ENCODE data around the gene ECHDC3. TPM values are rescaled to one million over a fixed set of nuclear protein-coding genes. Genes with fewer than 3 reads are reported as not detected.

The ECHDC3 gene
- total and polyA plus RNA-seq, 2 experiments from 2014 or later, result 0.97 to 1.8 TPM

- 74 to 77% methylated on average over 14 to 16 of the region's 16 CpGs for WGBS, 2 experiments (ENCODE audit: low coverage in 1 of 2, low lambda C conversion rate in 2 of 2, missing lambda C conversion rate in 2 of 2)
- H2AFZ ChIP-seq, result no peak overlapping the region
- H3K9me2 ChIP-seq (ENCODE audit: insufficient read depth), result no peaks in the 10 kb centered on the region
- H4K20me1 ChIP-seq (ENCODE audit: insufficient read depth), result no peaks in the 10 kb centered on the region
- H3K9me3 ChIP-seq (ENCODE audit: low read depth), result no peaks in the 10 kb centered on the region
- H3K27me3 ChIP-seq (replicated peaks; ENCODE audit: insufficient read depth), result peaks cover 5% of the 10 kb centered on the region
- no peak for TF ChIP-seq EZH2phosphoT487 (IDR thresholded peaks at IDR 0.05; ENCODE audit: insufficient read depth, low read depth)
- no peak for TF ChIP-seq EZH2 (IDR thresholded peaks at IDR 0.05; ENCODE audit: insufficient read depth, poor library complexity, severe bottlenecking)
- H3K9ac ChIP-seq, result no peak overlapping the region
- H3K4me1 ChIP-seq (ENCODE audit: insufficient read depth), result no peaks in the 10 kb centered on the region
- no peaks in the 10 kb centered on the region for H3F3A ChIP-seq (ENCODE audit: insufficient read depth)
- no peaks in the 10 kb centered on the region for H3K79me2 ChIP-seq (ENCODE audit: insufficient read depth)
- H3K27ac ChIP-seq, result no peak overlapping the region
- in situ Hi-C loops (cut with MboI), result no loop called here
- no peak overlapping the region for H3K4me2 ChIP-seq (ENCODE audit: unreplicated experiment)
- DNase-seq, result no peak
- H3K36me3 ChIP-seq (ENCODE audit: low read depth), result no peaks in the 10 kb centered on the region
- H3K4me3 ChIP-seq, result no peak overlapping the region
Observed at GRCh38 chr10:11804336-11804735, 62.2 kb downstream of the ECHDC3 start.

- H3K4me2 ChIP-seq (ENCODE audit: unreplicated experiment), result no peak overlapping the region
- DNase-seq, result no peak
- H3K27ac ChIP-seq, result no peak overlapping the region
- no peaks in the 10 kb centered on the region for H3K36me3 ChIP-seq (ENCODE audit: low read depth)
- H4K20me1 ChIP-seq (ENCODE audit: insufficient read depth), result no peaks in the 10 kb centered on the region
- in situ Hi-C loops (cut with MboI), result no loop called here
- H3K79me2 ChIP-seq (ENCODE audit: insufficient read depth), result no peaks in the 10 kb centered on the region
- H3K9me2 ChIP-seq (ENCODE audit: insufficient read depth), result no peaks in the 10 kb centered on the region
- no peaks in the 10 kb centered on the region for H3K4me1 ChIP-seq (ENCODE audit: insufficient read depth)
- no peaks in the 10 kb centered on the region for H3F3A ChIP-seq (ENCODE audit: insufficient read depth)
- H3K9ac ChIP-seq, result no peak overlapping the region
- no peak overlapping the region for H3K4me3 ChIP-seq
- H2AFZ ChIP-seq, result no peak overlapping the region
- no peaks in the 10 kb centered on the region for H3K9me3 ChIP-seq (ENCODE audit: low read depth)
- TF ChIP-seq EZH2phosphoT487 (IDR thresholded peaks at IDR 0.05; ENCODE audit: insufficient read depth, low read depth), result no peak
- no peak for TF ChIP-seq EZH2 (IDR thresholded peaks at IDR 0.05; ENCODE audit: insufficient read depth, poor library complexity, severe bottlenecking)
- H3K27me3 ChIP-seq (replicated peaks; ENCODE audit: insufficient read depth), result peaks cover 13% of the 10 kb centered on the region
- WGBS, 2 experiments (ENCODE audit: low coverage in 1 of 2, low lambda C conversion rate in 2 of 2, missing lambda C conversion rate in 2 of 2), result 49 to 56% methylated on average over 4 of the region's 4 CpGs
Observed at GRCh38 chr10:11805792-11806191, 63.6 kb downstream of the ECHDC3 start.

- DNase-seq, result no peak
- Histone ChIP-seq H4K20me1 (ENCODE audit: insufficient read depth) (no peaks in the 10 kb centered on the region), H3K79me2 (ENCODE audit: insufficient read depth) (no peaks in the 10 kb centered on the region), H3K4me2 (ENCODE audit: unreplicated experiment) (no peak overlapping the region), H3K36me3 (ENCODE audit: low read depth) (no peaks in the 10 kb centered on the region), H3K27me3 (replicated peaks; ENCODE audit: insufficient read depth) (peaks cover 15% of the 10 kb centered on the region), H3K9me3 (ENCODE audit: low read depth) (no peaks in the 10 kb centered on the region), H2AFZ (no peak overlapping the region), H3K9ac (no peak overlapping the region), H3K27ac (no peak overlapping the region), H3K4me1 (ENCODE audit: insufficient read depth) (no peaks in the 10 kb centered on the region), H3K4me3 (no peak overlapping the region), H3F3A (ENCODE audit: insufficient read depth) (no peaks in the 10 kb centered on the region), H3K9me2 (ENCODE audit: insufficient read depth) (no peaks in the 10 kb centered on the region)
- WGBS, 2 experiments (ENCODE audit: low coverage in 1 of 2, low lambda C conversion rate in 2 of 2, missing lambda C conversion rate in 2 of 2), result 35 to 37% methylated on average over 6 of the region's 6 CpGs
- in situ Hi-C loops (cut with MboI), result no loop called here
- no peak for TF ChIP-seq EZH2phosphoT487 (IDR thresholded peaks at IDR 0.05; ENCODE audit: insufficient read depth, low read depth)
Observed at GRCh38 chr10:11806706-11807105, 64.5 kb downstream of the ECHDC3 start.

GRCh38 chr10:11808808-11809207 lies 66.6 kb downstream of the ECHDC3 start:
- H4K20me1 ChIP-seq (ENCODE audit: insufficient read depth), result no peaks in the 10 kb centered on the region
- H3F3A ChIP-seq (ENCODE audit: insufficient read depth), result no peaks in the 10 kb centered on the region
- H3K79me2 ChIP-seq (ENCODE audit: insufficient read depth), result no peaks in the 10 kb centered on the region
- H3K27me3 ChIP-seq (replicated peaks; ENCODE audit: insufficient read depth), result peaks cover 15% of the 10 kb centered on the region
- no peaks in the 10 kb centered on the region for H3K4me1 ChIP-seq (ENCODE audit: insufficient read depth)
- DNase-seq, result no peak
- H3K4me2 ChIP-seq (ENCODE audit: unreplicated experiment), result no peak overlapping the region
- H3K4me3 ChIP-seq, result no peak overlapping the region
- no peak overlapping the region for H3K9ac ChIP-seq
- no peaks in the 10 kb centered on the region for H3K36me3 ChIP-seq (ENCODE audit: low read depth)
- no peak overlapping the region for H3K27ac ChIP-seq
- in situ Hi-C loops (cut with MboI), result no loop called here
- no peaks in the 10 kb centered on the region for H3K9me2 ChIP-seq (ENCODE audit: insufficient read depth)
- TF ChIP-seq EZH2 (IDR thresholded peaks at IDR 0.05; ENCODE audit: insufficient read depth, poor library complexity, severe bottlenecking) (no peak), EZH2phosphoT487 (IDR thresholded peaks at IDR 0.05; ENCODE audit: insufficient read depth, low read depth) (no peak)
- WGBS, 2 experiments (ENCODE audit: low coverage in 1 of 2, low lambda C conversion rate in 2 of 2, missing lambda C conversion rate in 2 of 2), result 68 to 79% methylated on average over 5 of the region's 5 CpGs
- no peaks in the 10 kb centered on the region for H3K9me3 ChIP-seq (ENCODE audit: low read depth)
- H2AFZ ChIP-seq, result no peak overlapping the region

- Histone ChIP-seq H4K20me1 (ENCODE audit: insufficient read depth) (no peaks in the 10 kb centered on the region), H3K9ac (no peak overlapping the region), H3K9me3 (ENCODE audit: low read depth) (no peaks in the 10 kb centered on the region), H3K79me2 (ENCODE audit: insufficient read depth) (no peaks in the 10 kb centered on the region), H3K9me2 (ENCODE audit: insufficient read depth) (no peaks in the 10 kb centered on the region), H3K4me1 (ENCODE audit: insufficient read depth) (no peaks in the 10 kb centered on the region), H3K27me3 (replicated peaks; ENCODE audit: insufficient read depth) (peaks cover 15% of the 10 kb centered on the region), H3K27ac (no peak overlapping the region), H3K36me3 (ENCODE audit: low read depth) (no peaks in the 10 kb centered on the region), H2AFZ (no peak overlapping the region), H3F3A (ENCODE audit: insufficient read depth) (no peaks in the 10 kb centered on the region), H3K4me3 (no peak overlapping the region), H3K4me2 (ENCODE audit: unreplicated experiment) (no peak overlapping the region)
- 47 to 55% methylated on average over 13 of the region's 13 CpGs for WGBS, 2 experiments (ENCODE audit: low coverage in 1 of 2, low lambda C conversion rate in 2 of 2, missing lambda C conversion rate in 2 of 2)
- in situ Hi-C loops (cut with MboI), result no loop called here
- TF ChIP-seq EZH2 (IDR thresholded peaks at IDR 0.05; ENCODE audit: insufficient read depth, poor library complexity, severe bottlenecking), result no peak
- TF ChIP-seq EZH2phosphoT487 (IDR thresholded peaks at IDR 0.05; ENCODE audit: insufficient read depth, low read depth), result no peak
- DNase-seq, result no peak
Observed at GRCh38 chr10:11810313-11810766, 68.2 kb downstream of the ECHDC3 start.
